Right renal cortex interstitium (tissue), 3 donors: ENCODE measurements around the gene ARFGAP2. TPM values are rescaled to one million over a fixed set of nuclear protein-coding genes. Genes with fewer than 3 reads are reported as not detected.
A peak's percentile ranks its signal among the peaks of the same experiment; 100 is the strongest.

Experiments used
- DNase-seq, 3 donors: peaks; one replicate each; pipeline ENCODE4 v3.0.0-alpha.2; 2013; ENCODE audit warnings: low read depth in 3 of 3, low spot score in 2 of 3
- polyA plus RNA-seq, 3 donors: library from polyadenylated mRNA; unstranded; fragments of 120-200 nt; gene quantifications; one replicate each; pipeline ENCODE4 v1.2.1, GENCODE V29; 2013; ENCODE audit not compliant: insufficient read length in 3 of 3

ARFGAP2 gene
- polyA plus RNA-seq, 3 donors: 80.1 to 81.6 (median 81.0) TPM

- DNase-seq: no peak
Measured at GRCh38 chr11:47172740-47173336, 3.8 kb downstream of the ARFGAP2 start.

DNA sequence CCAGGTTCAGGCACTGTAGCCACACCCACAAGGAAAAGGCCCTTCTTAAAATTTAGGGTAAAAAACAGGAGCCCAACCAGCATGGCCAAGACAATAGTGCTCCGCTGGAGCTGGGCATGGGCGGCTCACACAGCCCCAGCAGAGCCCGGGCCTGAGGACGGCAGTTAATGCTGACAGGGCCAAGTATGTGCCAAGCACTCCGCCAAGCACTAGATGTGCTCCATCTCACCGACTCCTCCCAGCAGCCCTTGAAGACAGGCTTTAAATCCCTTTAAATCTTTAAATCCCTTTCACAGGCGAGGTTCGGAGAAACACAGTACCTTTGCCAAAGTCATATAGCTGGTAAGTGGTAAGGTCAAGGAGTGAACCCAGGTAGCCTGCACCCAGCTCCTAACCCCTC lies 4.8 kb downstream of the ARFGAP2 start:
- DNase-seq: no peak

DNA sequence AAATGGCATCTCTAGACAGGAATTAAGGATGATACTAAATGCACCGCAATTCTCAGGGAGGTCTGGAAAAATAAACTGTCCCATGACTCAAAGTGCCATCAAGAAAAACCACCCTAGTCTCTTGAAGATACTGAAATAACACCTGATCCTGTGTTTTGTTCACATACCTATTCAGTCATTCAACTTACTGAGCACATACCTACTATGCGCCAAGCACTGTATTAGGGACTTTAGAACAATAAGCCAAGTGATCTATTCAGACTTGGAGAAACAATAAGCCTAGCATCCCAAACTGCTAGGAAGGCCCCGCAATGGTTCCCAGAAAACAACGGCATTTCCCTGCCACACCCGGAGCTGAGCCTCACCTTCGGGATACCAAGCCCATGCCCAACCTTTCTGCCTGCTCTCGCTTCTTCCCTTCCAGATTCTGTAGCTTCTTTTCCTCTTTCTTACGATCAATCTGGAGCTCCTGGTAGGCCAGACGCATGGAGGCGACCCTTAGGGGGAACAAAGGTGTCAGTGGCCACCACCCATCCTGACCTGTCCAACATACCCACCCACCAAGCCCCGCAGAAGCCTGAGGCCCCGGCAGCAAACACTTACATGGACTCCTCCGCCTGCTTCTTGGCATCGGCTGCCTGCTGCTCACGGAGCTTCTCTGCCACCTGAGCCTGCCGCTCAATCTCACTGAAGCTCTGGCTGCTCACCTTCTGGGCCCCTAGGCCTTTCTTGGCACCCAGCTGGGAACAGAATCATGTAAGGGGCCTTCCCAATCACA lies 5.4 kb downstream of the ARFGAP2 start:
- no peak for DNase-seq

GRCh38 chr11:47166368-47166767 lies 10.3 kb downstream of the ARFGAP2 start:
- no peak for DNase-seq

GRCh38 chr11:47165253-47165840 lies 11.3 kb downstream of the ARFGAP2 start:
- no peak for DNase-seq

DNA sequence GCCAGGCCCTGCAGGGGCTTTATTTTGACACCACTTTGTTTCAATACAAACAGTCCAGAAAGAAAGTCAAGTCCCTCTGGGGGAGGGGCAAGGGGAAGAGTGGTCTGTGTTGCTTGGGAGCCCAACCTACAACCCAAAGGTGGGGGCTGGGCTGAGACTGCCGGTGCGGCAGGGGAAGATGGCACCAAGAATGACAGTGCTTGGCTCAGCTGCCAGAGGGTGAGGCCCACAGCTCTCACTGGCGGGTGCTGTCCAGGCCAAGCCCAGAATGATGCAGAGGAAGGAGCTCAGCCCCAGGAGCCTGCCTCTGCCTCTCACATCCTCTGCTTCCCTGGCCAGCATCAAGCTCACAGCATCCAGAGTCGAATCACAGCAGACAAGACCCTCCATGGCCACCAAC lies 12.4 kb downstream of the ARFGAP2 start:
- no peak for DNase-seq

DNA sequence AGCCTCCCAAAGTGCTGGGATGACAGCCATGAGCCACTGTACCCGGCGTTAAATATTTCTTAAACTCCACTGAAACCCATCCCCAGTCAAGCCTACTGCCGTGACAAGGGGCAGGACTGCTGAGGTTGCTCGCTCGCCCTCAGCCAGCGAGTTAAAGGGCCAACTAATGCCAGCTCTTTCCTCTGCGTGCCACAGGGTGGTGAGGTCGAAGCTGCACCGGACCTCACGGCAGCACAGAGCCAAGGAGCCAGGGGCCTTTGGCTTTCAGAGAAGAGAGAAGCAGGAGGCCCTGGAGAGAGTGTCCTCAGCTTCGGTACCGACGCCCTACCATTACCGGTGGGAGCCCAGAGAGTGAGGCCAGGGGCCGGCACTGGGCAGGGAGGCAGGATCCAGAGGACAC lies 12.8 kb downstream of the ARFGAP2 start:
- DNase-seq: no peak

GRCh38 chr11:47163193-47163592 lies 13.5 kb downstream of the ARFGAP2 start:
- no peak for DNase-seq

- no peak for DNase-seq
Measured at GRCh38 chr11:47162426-47162825, 14.3 kb downstream of the ARFGAP2 start.

- no peak for DNase-seq
Measured at GRCh38 chr11:47161890-47162289, 14.8 kb downstream of the ARFGAP2 start.

DNA sequence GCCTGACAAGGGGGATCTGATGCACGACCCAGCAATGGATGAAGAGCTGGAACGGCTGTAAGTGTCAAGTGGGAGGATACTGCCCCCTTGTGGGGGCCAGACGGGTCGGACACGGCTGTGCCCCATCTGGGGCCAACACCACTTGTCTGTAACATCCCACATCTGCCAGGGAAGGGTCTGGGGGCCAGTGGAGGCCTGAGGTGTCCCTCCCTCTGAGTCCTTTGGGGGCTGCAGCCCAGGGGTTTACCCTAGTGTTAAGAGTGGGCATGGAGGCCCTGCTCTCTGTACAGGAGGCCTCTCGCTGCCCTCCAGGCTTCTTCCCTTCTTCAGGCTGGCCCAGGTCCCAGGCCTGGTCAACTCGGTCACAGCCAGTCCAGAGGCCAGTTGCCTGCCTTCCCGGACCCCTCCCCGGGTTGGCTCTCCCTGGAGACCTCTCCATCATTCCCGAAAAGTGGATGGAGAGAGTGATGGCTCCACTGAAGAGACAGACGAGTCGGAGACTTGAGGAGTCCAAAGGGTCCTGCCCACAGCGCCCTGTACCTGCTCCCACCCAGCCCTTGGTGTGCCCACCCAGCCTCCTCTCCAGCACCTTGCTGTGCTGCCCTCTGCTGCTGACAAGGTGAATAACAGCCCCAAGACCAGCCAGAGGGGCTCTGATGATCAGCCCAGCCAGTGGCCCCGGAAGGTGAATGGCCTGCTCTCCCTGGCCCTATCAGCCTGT lies 15.4 kb downstream of the ARFGAP2 start:
- DNase-seq: no peak

GRCh38 chr11:47160753-47161133 lies 15.9 kb downstream of the ARFGAP2 start:
- no peak for DNase-seq

- no peak for DNase-seq
Measured at GRCh38 chr11:47158242-47158641, 18.4 kb downstream of the ARFGAP2 start.

DNA sequence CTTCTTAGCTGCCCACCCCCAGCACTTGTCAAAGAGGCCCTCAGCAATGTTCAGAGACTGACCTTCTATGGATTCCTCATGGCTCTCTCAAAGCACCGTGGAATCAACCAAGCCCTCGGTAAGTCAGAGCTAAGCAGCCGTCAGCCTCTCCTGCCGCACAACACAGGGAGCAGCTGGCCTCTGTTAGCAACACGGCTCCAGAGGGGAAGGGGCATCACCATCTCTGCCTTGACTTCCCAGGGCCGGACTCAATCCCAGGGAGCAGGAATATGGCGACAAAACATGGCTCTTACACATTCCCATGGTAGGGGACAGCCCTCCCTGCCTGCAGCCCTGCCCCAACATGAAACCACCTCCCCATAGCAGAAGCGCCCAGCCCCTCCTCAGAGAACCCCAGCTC lies 18.9 kb downstream of the ARFGAP2 start:
- DNase-seq: no peak

- DNase-seq: no peak
Measured at GRCh38 chr11:47156951-47157350, 19.7 kb downstream of the ARFGAP2 start.

- DNase-seq: no peak
Measured at GRCh38 chr11:47156333-47156732, 20.3 kb downstream of the ARFGAP2 start.

GRCh38 chr11:47155879-47156278 lies 20.8 kb downstream of the ARFGAP2 start:
- DNase-seq: no peak

GRCh38 chr11:47154616-47155570 lies 21.8 kb downstream of the ARFGAP2 start:
- no peak for DNase-seq

DNA sequence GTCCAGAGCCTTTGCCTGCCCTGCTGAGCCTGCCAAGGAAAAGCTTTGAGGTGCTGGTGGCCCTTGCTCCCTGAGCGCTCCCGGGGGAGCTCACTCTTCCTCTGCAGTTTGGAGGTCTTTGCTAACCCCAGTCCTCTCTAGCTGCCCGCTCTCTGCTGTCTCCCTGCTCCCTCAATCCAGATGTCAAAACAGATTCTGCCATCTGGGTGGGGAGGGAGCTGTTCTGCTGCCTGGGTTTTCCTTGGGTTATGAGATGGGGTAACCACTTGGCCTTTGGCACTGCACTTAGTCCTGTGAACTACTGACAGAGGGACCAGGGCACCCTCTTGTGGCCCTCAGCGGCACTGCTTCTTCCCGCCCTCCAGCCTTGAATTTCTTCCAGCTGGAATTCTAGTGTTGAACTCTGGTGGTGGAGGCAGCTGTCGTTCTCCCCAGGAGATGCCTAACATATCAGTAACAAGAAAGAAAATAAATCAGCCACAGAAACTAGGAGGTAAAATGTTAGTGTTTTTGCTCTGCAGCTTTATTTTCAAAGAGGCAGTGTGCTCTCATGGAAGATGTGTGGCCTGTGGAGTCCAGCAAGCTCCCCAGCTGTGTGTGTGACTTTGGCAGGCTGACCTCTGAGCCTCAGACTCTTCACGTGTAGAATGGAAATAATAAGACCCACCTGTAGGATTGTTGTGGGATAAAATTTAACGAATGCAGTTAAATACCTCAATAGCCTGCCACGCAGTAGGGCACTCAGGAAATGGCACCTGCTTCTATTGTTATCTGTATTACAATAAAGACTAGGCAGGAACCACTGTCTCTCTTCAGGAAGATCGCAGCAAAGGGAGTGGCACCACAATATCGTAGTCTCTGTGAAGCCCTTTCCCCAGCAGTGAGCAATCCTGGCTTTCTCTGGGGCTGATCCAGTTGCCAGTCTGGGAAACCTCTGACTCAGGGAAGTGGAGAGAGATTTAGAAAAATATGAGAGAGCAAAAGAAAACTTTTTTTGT lies 23.4 kb downstream of the ARFGAP2 start:
- peak; percentile 52 to 62 (median 59) for DNase-seq
